GM18519 (cell line): Measurements from ENCODE around the gene TMEM181.
"Not testable (repeated sequence)": the region's sequence is repeated elsewhere in the genome, so short reads cannot be mapped to it uniquely, and the experiment has no call there.

Experiments used
- ATAC-seq: cut with Tn5 transposase; IDR thresholded peaks from one replicate; pipeline ENCODE4 v1.9.1; 2021; ENCODE audit warnings: mild to moderate bottlenecking, moderate library complexity; ENCODE audit not compliant: unreplicated experiment, low FRiP score

Gene TMEM181

GRCh38 chr6:158674342-158675131 lies 114.6 kb downstream of the TMEM181 start:
- ATAC-seq, result no peak

GRCh38 chr6:158677094-158677493 lies 117.2 kb downstream of the TMEM181 start:
- not testable (repeated sequence) for ATAC-seq

GRCh38 chr6:158677906-158678578 lies 118.2 kb downstream of the TMEM181 start:
- ATAC-seq, result no peak

GRCh38 chr6:158680015-158680414 lies 120.1 kb downstream of the TMEM181 start:
- no peak for ATAC-seq

GRCh38 chr6:158680481-158680880 lies 120.6 kb downstream of the TMEM181 start:
- ATAC-seq, result no peak

GRCh38 chr6:158684311-158684710 lies 124.4 kb downstream of the TMEM181 start:
- ATAC-seq, result no peak

GRCh38 chr6:158684745-158685324 lies 124.9 kb downstream of the TMEM181 start:
- ATAC-seq, result no peak
